Heart left ventricle (tissue), 16 donors: Measurements from ENCODE around the gene ST7. TPM values are rescaled to one million over a fixed set of nuclear protein-coding genes. Genes with fewer than 3 reads are reported as not detected.

Experiments used
- ATAC-seq, 4 donors: fragments of 200-7000 bp; cut with Tn5 transposase; one replicate each; pipeline ENCODE4 v1.9.1; 2020 to 2022; ENCODE audit warnings: moderate library complexity in 4 of 4, mild to moderate bottlenecking in 3 of 4, moderate number of reproducible peaks in 1 of 4
- DNase-seq, 5 donors: peaks; one replicate each; pipeline ENCODE4 v3.0.0-alpha.2; 2020
- H3K27ac ChIP-seq, 12 donors: fragments of 200-600 bp; sonication (generic) in 4 of 12; one replicate each; pipeline versions ENCODE4 v1.5.0 to v1.8.0; 2016 to 2022; ENCODE audit warnings: mild to moderate bottlenecking in 2 of 12
- H3K27me3 ChIP-seq, 9 donors: fragments of 200-600 bp; sonication (generic) in 2 of 9; one replicate each; pipeline versions ENCODE4 v1.5.1 to v1.8.0; 2016 to 2022; ENCODE audit warnings: mild to moderate bottlenecking in 3 of 9
- H3K36me3 ChIP-seq, 9 donors: fragments of 200-600 bp; sonication (generic) in 2 of 9; one replicate each; pipeline versions ENCODE4 v1.5.0 to v1.8.0; 2018 to 2022; ENCODE audit warnings: mild to moderate bottlenecking in 2 of 9
- H3K4me1 ChIP-seq, 12 donors: fragments of 200-600 bp; sonication (generic) in 4 of 12; one replicate each; pipeline versions ENCODE4 v1.5.0 to v1.8.0; 2016 to 2022; ENCODE audit warnings: mild to moderate bottlenecking in 3 of 12
- H3K4me3 ChIP-seq, 12 donors: fragments of 200-600 bp; sonication (generic) in 4 of 12; one replicate each; pipeline versions ENCODE4 v1.5.0 to v1.8.0; 2017 to 2022; ENCODE audit warnings: mild to moderate bottlenecking in 9 of 12, moderate library complexity in 4 of 12
- H3K9me3 ChIP-seq, 12 donors: fragments of 200-600 bp; sonication (generic) in 4 of 12; one replicate each; pipeline versions ENCODE4 v1.5.0 to v1.8.0; 2016 to 2022; ENCODE audit warnings: mild to moderate bottlenecking in 1 of 12
- CTCF ChIP-seq, 12 donors: fragments of 200-600 bp; sonication (generic) in 4 of 12; IDR thresholded peaks; one replicate each; pipeline versions ENCODE4 v1.5.0 to v1.8.0; 2018 to 2022; ENCODE audit warnings: antibody characterized with exemption in 12 of 12, mild to moderate bottlenecking in 5 of 12
- POLR2A ChIP-seq, 2 donors: fragments of 450-650 bp; IDR thresholded peaks; one replicate each; pipeline ENCODE4 v1.6.1; 2017; ENCODE audit warnings: antibody characterized with exemption in 2 of 2, mild to moderate bottlenecking in 2 of 2, moderate library complexity in 2 of 2
- WGBS, 4 donors: extraction: QIAGEN DNeasy Blood & Tissue Kit in 2 of 4; methylation state at CpG; one replicate each; pipeline versions ENCODE4 v1.1.5 to v1.1.7; 2013 to 2018; 5-methylcytosine and 5-hydroxymethylcytosine counted together
- intact Hi-C, 10 donors: fragments of 100-400 bp; cut with DNase I; formaldehyde crosslinking; loops; one replicate each; pipeline versions ENCODE4 v1.11.1 to v1.14.2; 2022
- polyA plus RNA-seq, 2 donors: library from polyadenylated mRNA; stranded (reverse); fragments of 200-250 nt; gene quantifications; one replicate each; pipeline ENCODE4 v1.2.3, GENCODE V29; 2013
- total RNA-seq, 9 donors: library from RNA; depleted of rRNA in 2 of 9; stranded (reverse); fragments of >200 nt in 2 of 9; fragmentation: NEBNext Ultra II Directional in 3 of 9; extraction: Animal tissue kit (Norgen Biotek cat#: 25700) in 3 of 9; gene quantifications; one replicate each; pipeline versions ENCODE4 v1.1.0 to v1.2.4, GENCODE V29; 2016 to 2023
- donor health status: ischemic (EF 13 %, LVEDD 7.1; RV severe dilation, severe dysfunction).
- donor health status: healthy with polysubstance abuse.
- donor health status: DM: no; HTN: yes; CAD: no.
- donor health status: DM: no; HTN: no; CAD: no.
- donor health status: ischemic (EF 25% LVEDD 6.9; RV normal size, moderate dysfunction).
- donor health status: ischemic (EF 25% LVEDD 5.7; RV mildly dilated, moderate dysfunction).
- donor health status: healthy.
- donor health status: DM: yes; HTN: yes; CAD: no.
- donor health status: ischemic (EF 35%, LVEDD 5.7; RV mildly dilated, moderate dysfunction).
- donor health status: nonischemic (EF 11% LVEDD 7.7; RV severe dilation, severe dysfunction).
- donor health status: DM: yes; HTN: yes; CAD: no.
- donor health status: PGD.
- donor health status: ischemic (EF 29% LVEDD 5.4; RV normal size, mild dysfunction).
- donor health status: nonischemic (EF 23%, LVEDD 6.1; RV moderate dilation, normal function).

Gene ST7
- total and polyA plus RNA-seq, 11 donors, result 16.0 to 41.3 (median 25.5) TPM

GRCh38 chr7:116986611-116987565, 33.6 kb downstream of the ST7 start:
- ATAC-seq, result no peak
- Histone ChIP-seq H3K4me1 (peaks cover 0 to 14% (median 0%) of the 10 kb centered on the region in 12 donors), H3K36me3 (no peaks in the 10 kb centered on the region), H3K27me3 (no peaks in the 10 kb centered on the region), H3K27ac (no peak overlapping the region), H3K4me3 (no peak overlapping the region), H3K9me3 (no peaks in the 10 kb centered on the region)
- WGBS, 4 donors, result 71 to 76% (median 73%) methylated on average over 4 of the region's 4 CpGs
- intact Hi-C loops, result loop anchor here in 8 of 10 donors (2.0 to 10.0 kb wide), 6 partner anchors 52 to 134 kb away; no protein-coding TSS in a partner anchor
- no peak for DNase-seq
- TF ChIP-seq CTCF (IDR thresholded peaks at IDR 0.05), result no peak
- no peak for TF ChIP-seq POLR2A (IDR thresholded peaks at IDR 0.05)

GRCh38 chr7:116988363-116988989, 35.2 kb downstream of the ST7 start:
- Histone ChIP-seq H3K4me3 (no peak overlapping the region), H3K9me3 (no peaks in the 10 kb centered on the region), H3K27ac (no peak overlapping the region), H3K36me3 (no peaks in the 10 kb centered on the region), H3K4me1 (peaks cover 0 to 14% (median 0%) of the 10 kb centered on the region in 12 donors), H3K27me3 (no peaks in the 10 kb centered on the region)
- WGBS, 4 donors, result 65 to 70% (median 65%) methylated on average over 4 of the region's 4 CpGs
- no peak for DNase-seq
- TF ChIP-seq CTCF (IDR thresholded peaks at IDR 0.05) (peak in 11 of 12 donors; percentile 28 to 67 (median 42)), POLR2A (IDR thresholded peaks at IDR 0.05) (no peak)
- intact Hi-C loops, result loop anchor here in 7 of 10 donors (2.0 to 10.0 kb wide), 4 partner anchors 54 to 130 kb away; no protein-coding TSS in a partner anchor
- ATAC-seq, result no peak

GRCh38 chr7:116990056-116990455, 36.8 kb downstream of the ST7 start:
- WGBS, 4 donors, result 91 to 97% (median 93%) methylated on average over 5 of the region's 5 CpGs

More at GRCh38 chr7:116990056-116990455, 36.8 kb downstream of the ST7 start:
- no peak for TF ChIP-seq CTCF (IDR thresholded peaks at IDR 0.05)
- no peak for TF ChIP-seq POLR2A (IDR thresholded peaks at IDR 0.05)
- intact Hi-C loops, result loop anchor here in 1 of 10 donors (5.0 kb wide), 1 partner anchor 52 kb away; no protein-coding TSS in a partner anchor
- Histone ChIP-seq H3K9me3 (no peaks in the 10 kb centered on the region), H3K27ac (no peak overlapping the region), H3K36me3 (no peaks in the 10 kb centered on the region), H3K27me3 (no peaks in the 10 kb centered on the region), H3K4me3 (no peak overlapping the region), H3K4me1 (peaks cover 0 to 15% (median 0%) of the 10 kb centered on the region in 12 donors)
- DNase-seq (no peak), ATAC-seq (no peak)
